ENCODE results near the gene PIK3CG. TPM values are rescaled to one million over a fixed set of nuclear protein-coding genes. Genes with fewer than 3 reads are reported as not detected.

The PIK3CG gene
- total RNA-seq, 1 donor from 2014 or later, result 0.50 TPM

DNA sequence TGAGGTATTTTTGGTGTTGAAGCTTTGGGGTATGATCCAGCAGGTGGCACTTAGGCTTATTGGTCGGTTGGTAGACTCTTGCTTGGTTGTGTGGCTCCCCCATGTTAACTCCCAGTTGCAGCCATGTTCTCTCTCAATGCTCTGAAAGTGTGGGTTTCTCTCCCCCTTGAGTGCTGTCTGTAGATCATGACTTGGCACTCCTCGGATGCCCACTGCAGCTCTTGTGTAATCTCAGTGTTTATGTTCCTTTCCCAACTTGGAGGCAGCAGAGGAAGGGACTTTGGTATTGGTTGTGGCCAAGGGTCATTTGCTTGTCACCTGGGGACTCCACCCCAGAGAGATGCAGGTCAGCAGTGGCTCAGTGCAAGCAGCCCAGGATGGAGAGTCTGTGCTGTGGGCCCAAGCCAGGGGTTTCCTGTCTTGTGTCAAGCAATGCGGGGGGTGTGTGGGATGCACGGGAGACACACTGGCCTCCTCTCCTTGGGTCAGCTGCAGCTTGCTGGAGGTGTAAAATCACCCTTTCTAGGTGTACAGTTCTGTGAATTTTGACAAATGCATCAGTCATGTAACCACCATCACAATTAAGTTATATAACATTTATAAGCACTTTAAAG is 36.9 kb downstream of the PIK3CG start:
- no peak overlapping the region for H3K4me3 ChIP-seq (ENCODE audit: low read depth, low read length)
- no peak for DNase-seq (ENCODE audit: low read depth)
- H3K36me3 ChIP-seq (ENCODE audit: control insufficient read depth, insufficient read depth, low read length), result no peaks in the 10 kb centered on the region
- no peak for TF ChIP-seq CTCF (IDR thresholded peaks at IDR 0.05; ENCODE audit: insufficient read depth, low read length, poor library complexity, severe bottlenecking)
- H3K27me3 ChIP-seq (ENCODE audit: control insufficient read depth, insufficient read depth, low read length), result no peaks in the 10 kb centered on the region

- H3K4me3 ChIP-seq (ENCODE audit: low read depth, low read length), result no peak overlapping the region
- no peak for TF ChIP-seq CTCF (IDR thresholded peaks at IDR 0.05; ENCODE audit: insufficient read depth, low read length, poor library complexity, severe bottlenecking)
- H3K27me3 ChIP-seq (ENCODE audit: control insufficient read depth, insufficient read depth, low read length), result no peaks in the 10 kb centered on the region
- no peak for DNase-seq (ENCODE audit: low read depth)
- no peaks in the 10 kb centered on the region for H3K36me3 ChIP-seq (ENCODE audit: control insufficient read depth, insufficient read depth, low read length)
These were observed 40.7 kb downstream of the PIK3CG start for GRCh38 chr7:106905734-106906133.

- TF ChIP-seq CTCF (IDR thresholded peaks at IDR 0.05; ENCODE audit: insufficient read depth, low read length, poor library complexity, severe bottlenecking), result no peak
- H3K36me3 ChIP-seq (ENCODE audit: control insufficient read depth, insufficient read depth, low read length), result no peaks in the 10 kb centered on the region
- DNase-seq (ENCODE audit: low read depth), result no peak
- H3K27me3 ChIP-seq (ENCODE audit: control insufficient read depth, insufficient read depth, low read length), result no peaks in the 10 kb centered on the region
- H3K4me3 ChIP-seq (ENCODE audit: low read depth, low read length), result no peak overlapping the region
These were observed 46.9 kb downstream of the PIK3CG start for GRCh38 chr7:106911959-106912358.

DNA sequence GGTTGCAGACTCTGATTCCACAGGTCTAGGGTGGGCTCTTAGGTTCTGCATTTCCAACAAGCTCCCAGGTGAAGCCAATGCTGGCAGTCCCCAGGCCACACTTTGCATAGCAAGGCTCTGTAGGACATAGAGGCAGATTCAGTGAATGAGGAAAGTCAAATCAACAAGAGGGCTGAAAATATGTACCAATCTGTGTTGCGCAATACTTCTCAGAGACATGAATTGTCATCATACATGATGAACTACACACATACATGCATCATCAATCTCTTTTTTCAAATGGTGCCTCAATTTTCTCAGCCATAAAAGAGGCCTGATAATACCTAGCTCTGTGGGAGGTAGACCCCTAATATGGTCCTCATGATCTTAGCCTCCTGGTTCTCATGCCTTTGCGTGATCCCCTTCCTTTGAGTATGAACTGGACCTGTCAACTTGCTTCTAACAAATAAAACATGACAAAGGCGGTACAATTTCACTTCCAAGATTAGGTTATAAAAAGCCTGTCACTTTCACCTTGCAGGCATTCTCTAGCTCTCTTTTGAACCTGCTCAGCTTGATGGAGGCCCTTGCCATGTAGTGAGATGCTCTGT is 49.0 kb downstream of the PIK3CG start:
- Histone ChIP-seq H3K4me3 (ENCODE audit: low read depth, low read length) (no peak overlapping the region), H3K36me3 (ENCODE audit: control insufficient read depth, insufficient read depth, low read length) (no peaks in the 10 kb centered on the region), H3K27me3 (ENCODE audit: control insufficient read depth, insufficient read depth, low read length) (no peaks in the 10 kb centered on the region)
- TF ChIP-seq CTCF (IDR thresholded peaks at IDR 0.05; ENCODE audit: insufficient read depth, low read length, poor library complexity, severe bottlenecking), result no peak
- DNase-seq (ENCODE audit: low read depth), result no peak

DNA sequence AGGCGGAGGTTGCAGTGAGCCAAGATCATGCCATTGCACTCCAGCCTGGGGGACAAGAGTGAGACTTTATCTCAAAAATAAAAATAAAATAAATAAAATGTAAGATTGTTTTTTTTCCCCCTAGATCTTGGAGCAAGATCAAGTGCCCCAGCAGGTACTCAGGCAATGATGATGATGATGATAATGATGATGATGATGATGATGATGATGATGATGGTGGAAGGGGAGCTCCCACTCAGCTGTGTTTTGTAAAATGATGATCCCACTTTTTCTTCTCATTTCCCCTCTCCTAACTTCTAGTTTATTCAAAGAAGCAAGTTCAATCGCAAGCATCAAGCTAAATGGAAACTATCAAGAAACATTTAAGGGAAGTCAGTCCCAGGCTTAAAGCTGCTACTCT is 50.3 kb downstream of the PIK3CG start:
- DNase-seq (ENCODE audit: low read depth), result no peak
- no peaks in the 10 kb centered on the region for H3K27me3 ChIP-seq (ENCODE audit: control insufficient read depth, insufficient read depth, low read length)
- no peaks in the 10 kb centered on the region for H3K36me3 ChIP-seq (ENCODE audit: control insufficient read depth, insufficient read depth, low read length)
- no peak for TF ChIP-seq CTCF (IDR thresholded peaks at IDR 0.05; ENCODE audit: insufficient read depth, low read length, poor library complexity, severe bottlenecking)
- no peak overlapping the region for H3K4me3 ChIP-seq (ENCODE audit: low read depth, low read length)

- TF ChIP-seq CTCF (IDR thresholded peaks at IDR 0.05; ENCODE audit: insufficient read depth, low read length, poor library complexity, severe bottlenecking), result no peak
- no peaks in the 10 kb centered on the region for H3K36me3 ChIP-seq (ENCODE audit: control insufficient read depth, insufficient read depth, low read length)
- no peak overlapping the region for H3K4me3 ChIP-seq (ENCODE audit: low read depth, low read length)
- no peaks in the 10 kb centered on the region for H3K27me3 ChIP-seq (ENCODE audit: control insufficient read depth, insufficient read depth, low read length)
- DNase-seq (ENCODE audit: low read depth), result no peak
These were observed 50.8 kb downstream of the PIK3CG start for GRCh38 chr7:106915873-106916272.
